GM12878 (cell line): ENCODE data around the gene TRAPPC3L. TPM values are rescaled to one million over a fixed set of nuclear protein-coding genes. Genes with fewer than 3 reads are reported as not detected.

Experiments
- ATAC-seq: fragments of 200-7000 bp; cut with Tn5 transposase; 3 replicates; pipeline ENCODE4 v1.9.1; 2020; ENCODE audit warnings: mild to moderate bottlenecking, moderate library complexity
- BruUV-seq: library from RNA; stranded (reverse); fragments of 400-500 nt; replicated peaks from 2 replicates; lab custom pipeline; 2021; lab: Mats Ljungman, UMichigan
- CTCF ChIA-PET: fragments of 300-600 bp; sonication (Branson Sonifier 250); formaldehyde crosslinking; extraction: SDS; loops from one replicate; lab custom pipeline; 2021; ENCODE audit warnings: inconsistent platforms; lab: Yijun Ruan, JAX
- POLR2A ChIA-PET: fragments of 350-600 bp; formaldehyde crosslinking; extraction: SDS; loops from one replicate; lab custom pipeline; 2021; ENCODE audit warnings: inconsistent platforms; lab: Charles Lee
- RAD21 ChIA-PET: fragments of 300-600 bp; sonication (Branson Sonifier 250); formaldehyde crosslinking; loops from one replicate; lab custom pipeline; 2023; ENCODE audit warnings: antibody characterized with exemption; ENCODE audit not compliant: unreplicated experiment; lab: Charles Lee
- SMC1A ChIA-PET: fragments of 300-600 bp; sonication (Branson Sonifier 250); formaldehyde crosslinking; loops from one replicate; lab custom pipeline; 2023; ENCODE audit not compliant: unreplicated experiment, uncharacterized antibody; lab: Charles Lee
- DNase-seq: peaks from one replicate; pipeline ENCODE4 v3.0.0-alpha.2; 2011; ENCODE audit warnings: low read depth, low spot score
- FAIRE-seq: peaks from 3 replicates; lab custom pipeline; 2011; peaks lifted over from hg19 to GRCh38; lab: Jason Lieb, UNC
- H2AFZ ChIP-seq: 2 replicates; pipeline ENCODE4 v1.6.0; 2011; ENCODE audit warnings: low read depth, low read length, control low read depth; ENCODE audit not compliant: control insufficient read depth
- H3K27ac ChIP-seq: 2 replicates; pipeline ENCODE4 v1.5.1; 2011; ENCODE audit warnings: control low read depth; ENCODE audit not compliant: control insufficient read depth, insufficient read depth
- H3K27me3 ChIP-seq, 2 experiments: replicated peaks in 1 of 2; 2 replicates each; pipeline versions ENCODE4 v1.6.0 to v1.6.1; 2011; ENCODE audit warnings: low read length in 1 of 2; ENCODE audit not compliant: control insufficient read depth in 2 of 2, insufficient read depth in 2 of 2
- H3K36me3 ChIP-seq, 2 experiments: 2 replicates each; pipeline ENCODE4 v1.5.1; 2011; ENCODE audit warnings: low read length in 1 of 2; ENCODE audit not compliant: control insufficient read depth in 2 of 2, insufficient read depth in 2 of 2
- H3K4me1 ChIP-seq: 2 replicates; pipeline ENCODE4 v1.6.1; 2011; ENCODE audit warnings: mild to moderate bottlenecking, low read length, moderate library complexity, mixed read lengths; ENCODE audit not compliant: control insufficient read depth, insufficient read depth
- H3K4me2 ChIP-seq: 2 replicates; pipeline ENCODE4 v1.6.0; 2011; ENCODE audit warnings: control low read depth; ENCODE audit not compliant: control insufficient read depth, insufficient read depth
- H3K4me3 ChIP-seq: fragments of 200-600 bp; sonication (generic); 2 replicates; pipeline ENCODE4 v1.5.1; 2016
- H3K79me2 ChIP-seq: 2 replicates; pipeline ENCODE4 v1.6.0; 2011; ENCODE audit warnings: low read length; ENCODE audit not compliant: control insufficient read depth, insufficient read depth
- H3K9ac ChIP-seq: 2 replicates; pipeline ENCODE4 v1.8.0; 2011; ENCODE audit warnings: low read length, control low read depth, mixed read lengths; ENCODE audit not compliant: control insufficient read depth, insufficient read depth
- H3K9me3 ChIP-seq: replicated peaks from 3 replicates; pipeline ENCODE4 v1.5.1; 2011; ENCODE audit warnings: mild to moderate bottlenecking, low read length; ENCODE audit not compliant: control insufficient read depth, insufficient read depth
- H4K20me1 ChIP-seq: 2 replicates; pipeline ENCODE4 v1.6.0; 2011; ENCODE audit not compliant: control insufficient read depth, insufficient read depth
- BCL3 ChIP-seq: IDR thresholded peaks from 2 replicates; pipeline ENCODE4 v1.6.1; 2011; ENCODE audit warnings: borderline replicate concordance, low read depth, mild to moderate bottlenecking, moderate library complexity, low read length; ENCODE audit not compliant: insufficient read depth, poor library complexity, severe bottlenecking
- CBFB ChIP-seq: IDR thresholded peaks from 2 replicates; pipeline ENCODE4 v1.6.1; 2016; ENCODE audit warnings: antibody characterized with exemption, low read depth
- CHD1 ChIP-seq: IDR thresholded peaks from 2 replicates; pipeline ENCODE4 v1.6.1; 2012; ENCODE audit warnings: low read depth, low read length, improper control_type of control experiment
- ETV6 ChIP-seq, 2 experiments: fragments of 450-650 bp in 1 of 2; IDR thresholded peaks in 1 of 2; conservative IDR thresholded peaks in 1 of 2; 2 replicates each; pipeline ENCODE4 v1.6.1; 2014; ENCODE audit warnings: antibody characterized with exemption in 1 of 2, borderline replicate concordance in 1 of 2, low read depth in 1 of 2, mild to moderate bottlenecking in 1 of 2, moderate library complexity in 1 of 2
- HSF1 ChIP-seq: fragments of 150-350 bp; IDR thresholded peaks from 2 replicates; pipeline ENCODE4 v1.6.1; 2014; ENCODE audit warnings: mild to moderate bottlenecking, low read depth, low read length
- KAT2A ChIP-seq: conservative IDR thresholded peaks from 2 replicates; pipeline ENCODE4 v1.6.1; 2011; ENCODE audit warnings: low read depth, low read length; ENCODE audit not compliant: control insufficient read depth
- KLF5 ChIP-seq: fragments of 450-650 bp; IDR thresholded peaks from 2 replicates; pipeline ENCODE4 v1.6.1; 2014; ENCODE audit warnings: mild to moderate bottlenecking; ENCODE audit not compliant: partially characterized antibody
- MAX ChIP-seq: IDR thresholded peaks from 2 replicates; pipeline ENCODE4 v1.6.1; 2012; ENCODE audit warnings: low read depth, low read length, improper control_type of control experiment
- MTA3 ChIP-seq: IDR thresholded peaks from 2 replicates; pipeline ENCODE4 v1.6.1; 2012; ENCODE audit warnings: low read length, inconsistent platforms, borderline replicate concordance
- NRF1 ChIP-seq: conservative IDR thresholded peaks from 2 replicates; pipeline ENCODE4 v1.6.1; 2011; ENCODE audit warnings: mild to moderate bottlenecking, low read depth, low read length, improper control_type of control experiment
- PAX8 ChIP-seq: fragments of 450-650 bp; IDR thresholded peaks from 2 replicates; pipeline ENCODE4 v1.6.1; 2017; ENCODE audit warnings: mild to moderate bottlenecking, moderate library complexity
- POLR2AphosphoS5 ChIP-seq: IDR thresholded peaks from 2 replicates; pipeline ENCODE4 v1.6.1; 2011; ENCODE audit warnings: mild to moderate bottlenecking, low read length, inconsistent platforms
- RELA ChIP-seq: fragments of 450-650 bp; IDR thresholded peaks from 2 replicates; pipeline ENCODE4 v1.8.0; 2014; ENCODE audit warnings: borderline replicate concordance; ENCODE audit not compliant: partially characterized antibody
- SMAD1 ChIP-seq: fragments of 450-650 bp; IDR thresholded peaks from 2 replicates; pipeline ENCODE4 v1.6.1; 2018; ENCODE audit warnings: mild to moderate bottlenecking, low read depth; ENCODE audit not compliant: partially characterized antibody
- SPI1 ChIP-seq: IDR thresholded peaks from 2 replicates; pipeline ENCODE4 v1.6.1; 2011; ENCODE audit warnings: low read depth, mild to moderate bottlenecking, low read length, moderate library complexity, borderline replicate concordance; ENCODE audit not compliant: insufficient read depth
- ZBTB11 ChIP-seq: fragments of 450-650 bp; formaldehyde crosslinking; IDR thresholded peaks from 2 replicates; pipeline ENCODE4 v1.5.0; 2022; ENCODE audit warnings: mild to moderate bottlenecking, missing genetic modification characterization
- ZNF207 ChIP-seq: fragments of 450-650 bp; IDR thresholded peaks from 2 replicates; pipeline ENCODE4 v1.6.1; 2014; ENCODE audit warnings: antibody characterized with exemption, mild to moderate bottlenecking, borderline replicate concordance
- ZZZ3 ChIP-seq: IDR thresholded peaks from 2 replicates; pipeline ENCODE4 v1.6.1; 2011; ENCODE audit warnings: low read depth; ENCODE audit not compliant: control insufficient read depth, insufficient read length
- WGBS: methylation state at CpG from one replicate; pipeline ENCODE4 v1.1.6; 2016; ENCODE audit warnings: low lambda C conversion rate; ENCODE audit not compliant: insufficient replicate concordance, insufficient coverage; ENCODE audit errors: missing lambda C conversion rate; 5-methylcytosine and 5-hydroxymethylcytosine counted together
- in situ Hi-C: fragments of 300-500 bp; cut with MboI; formaldehyde crosslinking; loops from 9 replicates; pipeline ENCODE4 v1.14.3; 2018; ENCODE audit warnings: mixed read lengths
- intact Hi-C: fragments of 100-400 bp; cut with micrococcal nuclease; formaldehyde crosslinking; loops from one replicate; pipeline ENCODE4 v1.14.2; 2022; ENCODE audit not compliant: unreplicated experiment
- polyA plus RNA-seq, 11 experiments: library from polyadenylated mRNA; depleted of rRNA in 4 of 11; unstranded in 6 of 11; stranded (reverse) in 5 of 11; fragments of >200 nt; fragmentation: Nextera tagmentation in 4 of 11; fragmentation: Illumina TruSeq in 1 of 11; extraction: Ambion mirVana in 4 of 11; extraction: Trizol in 1 of 11; gene quantifications; 1 replicate in 1 of 11; 2 replicates in 10 of 11; pipeline versions ENCODE4 v1.2.1 to v1.2.3, GENCODE V29; 2011 to 2016; ENCODE audit warnings: inconsistent platforms in 2 of 11, missing spikeins in 2 of 11, low read depth in 1 of 11
- total RNA-seq, 4 experiments: library from RNA; depleted of rRNA in 3 of 4; stranded (reverse); fragments of >200 nt in 3 of 4; fragmentation: Illumina TruSeq in 1 of 4; extraction: Trizol in 1 of 4; gene quantifications; 2 replicates each; pipeline versions ENCODE4 v1.2.1 to v1.2.3, GENCODE V29; 2013 to 2021

The TRAPPC3L gene
- total and polyA plus RNA-seq, 10 of the 15 experiments (the other 5 are each of a cell fraction or from before 2014, with no cell fraction given): not detected

- ChIA-PET SMC1A (interaction anchor here (0.9 to 1.3 kb wide), 7 partner anchors 12 to 242 kb away, joined by 3 to 9 read pairs (median 4); no protein-coding TSS in a partner anchor), RAD21 (interaction anchor here (0.8 to 1.5 kb wide), 5 partner anchors 137 to 262 kb away, joined by 3 to 8 read pairs (median 4); no protein-coding TSS in a partner anchor), POLR2A (no interaction called here), CTCF (interaction anchor here (0.7 to 1.5 kb wide), 8 partner anchors 10 to 261 kb away, joined by 3 to 16 read pairs (median 4); no protein-coding TSS in a partner anchor)
- Histone ChIP-seq H3K9ac (no peak overlapping the region), H3K27me3 (peaks cover 2 to 3% of the 10 kb centered on the region in 2 experiments; a peak in 2 of 4 replicates), H2AFZ (no peak overlapping the region), H4K20me1 (no peaks in the 10 kb centered on the region), H3K27ac (no peak overlapping the region), H3K4me2 (no peak overlapping the region), H3K36me3 (no peaks in the 10 kb centered on the region), H3K79me2 (no peaks in the 10 kb centered on the region), H3K9me3 (no peaks in the 10 kb centered on the region), H3K4me3 (no peak overlapping the region), H3K4me1 (no peaks in the 10 kb centered on the region)
- no peak for DNase-seq
- WGBS: 15% methylated on average over 2 of the region's 2 CpGs
- in situ Hi-C loops (loop anchor here (5.0 kb wide), 1 partner anchor 253 kb away; the partner anchor contains the start of gene TSPYL1), intact Hi-C loops (loop anchor here (5.0 kb wide), 2 partner anchors 313 to 317 kb away; no protein-coding TSS in a partner anchor)
- BruUV-seq: no TSS peak
- ATAC-seq: no peak
- FAIRE-seq: no peak
- TF ChIP-seq POLR2AphosphoS5: no peak
- no peak for TF ChIP-seq MTA3
- TF ChIP-seq KAT2A: no peak
- no peak for TF ChIP-seq SPI1
- no peak for TF ChIP-seq ZBTB11 (CRISPR knock-in tag)
- no peak for TF ChIP-seq SMAD1
- TF ChIP-seq BCL3: no peak
- TF ChIP-seq ZNF207: no peak
- no peak for TF ChIP-seq PAX8
- no peak for TF ChIP-seq CBFB
- no peak for TF ChIP-seq ETV6 (conservative IDR thresholded peaks at IDR 0.05 in 1 of 2, IDR thresholded peaks at IDR 0.05 in 1 of 2; ENCODE audit: borderline replicate concordance in 1 of 2, low read depth in 1 of 2)
- TF ChIP-seq NRF1: no peak
- no peak for TF ChIP-seq KLF5
- no peak for TF ChIP-seq RELA
- no peak for TF ChIP-seq HSF1
- no peak for TF ChIP-seq CHD1
- no peak for TF ChIP-seq MAX
- TF ChIP-seq ZZZ3: no peak
Measured at GRCh38 chr6:116530436-116530835, 15.0 kb downstream of the TRAPPC3L start.
